HUES48 (cell line): ENCODE data around the gene TGFBR3.
A peak's percentile ranks its signal among the peaks of the same experiment; 100 is the strongest.

Experiments
- H3K27ac ChIP-seq: one replicate; pipeline ENCODE4 v1.7.0; 2013; ENCODE audit warnings: low read depth, low read length, inconsistent platforms
- H3K27me3 ChIP-seq: 2 replicates; pipeline ENCODE4 v1.6.1; 2013; ENCODE audit warnings: mild to moderate bottlenecking, low read length; ENCODE audit not compliant: control insufficient read depth, insufficient read depth
- H3K36me3 ChIP-seq: 2 replicates; pipeline ENCODE4 v1.6.1; 2013; ENCODE audit warnings: low read length; ENCODE audit not compliant: control insufficient read depth, insufficient read depth
- H3K4me1 ChIP-seq: 2 replicates; pipeline ENCODE4 v1.6.1; 2013; ENCODE audit warnings: mild to moderate bottlenecking, low read length; ENCODE audit not compliant: control insufficient read depth, insufficient read depth
- H3K4me3 ChIP-seq: 2 replicates; pipeline ENCODE4 v1.5.1; 2013; ENCODE audit warnings: mild to moderate bottlenecking, low read depth, low read length
- H3K9ac ChIP-seq: 2 replicates; pipeline ENCODE4 v1.6.1; 2013; ENCODE audit warnings: mild to moderate bottlenecking, low read depth, low read length, moderate library complexity
- H3K9me3 ChIP-seq: 2 replicates; pipeline ENCODE4 v1.6.1; 2013; ENCODE audit warnings: low read length; ENCODE audit not compliant: control insufficient read depth, insufficient read depth

TGFBR3 gene

DNA sequence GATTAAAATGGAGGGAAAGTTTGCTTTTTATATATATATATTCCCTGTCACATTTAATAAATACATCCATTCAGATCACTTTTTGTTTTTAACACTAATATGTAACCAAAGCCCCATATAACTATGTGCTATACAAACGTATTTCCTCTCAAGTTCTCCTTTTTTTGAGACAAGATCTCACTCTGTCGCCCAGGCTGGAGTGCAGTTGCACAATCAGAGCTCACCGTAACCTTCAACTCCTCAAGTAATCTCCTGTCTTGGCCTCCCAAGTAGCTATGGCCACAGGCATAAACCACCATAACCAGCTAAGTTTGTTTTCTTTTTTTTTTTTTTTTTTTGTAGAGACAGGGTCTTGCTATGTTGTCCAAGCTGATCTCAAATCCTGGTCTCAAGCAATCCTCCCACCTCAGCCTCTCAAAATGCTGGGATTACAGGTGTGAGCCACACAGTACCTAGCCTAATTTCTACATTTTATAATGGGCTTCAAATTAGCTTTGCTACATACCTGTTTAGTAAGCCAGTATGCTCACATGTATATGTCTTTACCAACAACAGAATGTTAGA, 120.0 kb downstream of the TGFBR3 start:
- Histone ChIP-seq H3K9me3 (no peaks in the 10 kb centered on the region), H3K4me3 (no peak overlapping the region), H3K27me3 (no peaks in the 10 kb centered on the region), H3K36me3 (no peaks in the 10 kb centered on the region), H3K9ac (no peak overlapping the region), H3K27ac (no peak overlapping the region), H3K4me1 (peaks cover 9% of the 10 kb centered on the region)

DNA sequence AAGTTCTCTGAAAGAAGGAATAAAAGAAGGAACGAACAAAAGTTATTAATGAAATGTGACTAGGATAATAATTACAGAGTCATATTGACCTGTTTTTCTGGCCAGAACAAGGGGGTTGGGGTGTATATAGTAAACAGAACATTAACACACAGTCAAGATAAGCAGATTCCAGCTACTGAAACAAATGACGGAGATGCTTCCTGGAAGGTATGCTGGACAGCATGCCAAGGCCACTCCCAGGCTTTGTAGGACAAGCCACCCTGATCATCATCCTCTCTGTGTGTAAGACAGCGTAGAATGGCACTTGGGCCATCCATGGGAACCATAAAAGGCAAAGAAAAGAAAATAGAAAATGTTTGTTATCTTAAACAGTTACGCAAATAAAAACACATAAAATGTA, 120.7 kb downstream of the TGFBR3 start:
- Histone ChIP-seq H3K4me1 (peaks cover 9% of the 10 kb centered on the region), H3K9me3 (no peaks in the 10 kb centered on the region), H3K36me3 (no peaks in the 10 kb centered on the region), H3K4me3 (no peak overlapping the region), H3K27ac (no peak overlapping the region), H3K9ac (no peak overlapping the region), H3K27me3 (no peaks in the 10 kb centered on the region)

DNA sequence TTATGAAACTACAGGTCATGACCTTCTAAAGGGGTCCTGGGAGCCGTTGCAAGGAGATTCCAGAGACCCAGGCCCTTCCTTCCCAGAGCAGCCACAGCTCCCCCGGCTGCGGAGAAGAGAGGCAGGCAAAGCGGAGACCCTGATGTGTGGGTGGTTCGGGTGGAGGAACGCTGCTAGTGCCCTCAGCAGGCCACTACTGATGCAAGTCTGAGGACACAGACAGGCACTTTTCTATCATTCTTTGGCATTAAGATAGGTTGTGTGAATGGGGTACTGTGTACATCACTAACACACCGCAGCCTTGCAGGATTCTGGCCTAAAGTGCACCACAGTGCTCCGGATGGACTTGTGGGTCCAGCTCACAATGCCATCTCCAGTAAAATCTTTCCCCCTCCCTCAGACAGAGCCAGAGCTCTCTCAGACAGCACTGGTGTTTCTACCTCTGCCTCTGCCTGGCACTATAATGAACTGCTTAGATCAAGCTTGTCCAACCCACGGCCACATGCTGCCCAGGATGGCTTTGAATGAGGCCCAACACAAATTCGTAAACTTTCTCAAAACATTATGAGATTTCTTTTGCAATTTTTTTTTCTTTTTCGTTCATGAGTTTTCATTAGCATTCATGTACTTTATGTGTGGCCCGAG, 121.4 kb downstream of the TGFBR3 start:
- Histone ChIP-seq H3K9ac (no peak overlapping the region), H3K27me3 (no peaks in the 10 kb centered on the region), H3K36me3 (no peaks in the 10 kb centered on the region), H3K4me1 (peaks cover 9% of the 10 kb centered on the region), H3K9me3 (no peaks in the 10 kb centered on the region), H3K27ac (no peak overlapping the region), H3K4me3 (no peak overlapping the region)

DNA sequence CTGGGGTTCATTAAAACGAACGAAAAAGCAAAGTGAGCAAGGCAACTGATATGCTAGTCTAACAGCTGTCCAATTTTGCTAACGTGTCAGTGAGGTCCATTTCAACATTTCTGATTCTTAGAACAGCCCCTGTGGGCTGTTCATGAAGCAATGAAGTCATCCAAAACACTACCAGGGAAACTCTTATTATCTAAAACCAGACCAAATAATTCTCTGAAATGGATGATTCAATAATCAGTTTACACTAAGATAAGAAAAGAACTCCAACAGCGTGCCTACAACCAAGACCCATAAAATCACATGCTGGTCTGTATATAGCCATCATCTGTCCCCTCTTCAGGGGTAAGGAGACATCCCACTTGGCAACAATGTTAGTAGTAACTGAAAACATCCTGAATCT, 122.7 kb downstream of the TGFBR3 start:
- H3K4me1 ChIP-seq, result peaks cover 9% of the 10 kb centered on the region
- H3K36me3 ChIP-seq, result no peaks in the 10 kb centered on the region
- no peak overlapping the region for H3K9ac ChIP-seq
- no peaks in the 10 kb centered on the region for H3K27me3 ChIP-seq
- no peak overlapping the region for H3K27ac ChIP-seq
- no peaks in the 10 kb centered on the region for H3K9me3 ChIP-seq
- no peak overlapping the region for H3K4me3 ChIP-seq

DNA sequence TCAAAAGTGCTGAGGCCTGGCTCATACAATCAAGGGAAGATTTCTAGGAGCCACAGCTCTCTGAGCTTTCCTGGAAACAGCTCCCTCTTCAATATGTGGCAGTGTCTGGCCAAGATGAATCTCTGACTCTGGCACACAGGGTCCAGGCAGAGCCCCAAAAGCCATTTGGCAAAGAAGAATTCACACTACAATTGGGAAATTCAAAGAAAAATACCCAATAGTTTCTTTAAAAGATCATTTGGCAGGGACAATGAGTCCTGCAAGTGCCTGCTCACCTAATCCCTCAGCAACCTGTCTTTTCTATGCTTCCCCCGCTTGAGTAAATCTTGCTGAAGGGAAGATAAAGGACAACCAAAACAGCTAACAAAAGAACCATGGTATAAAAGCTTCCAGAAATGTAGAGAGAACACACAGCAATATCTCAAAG, 124.6 kb downstream of the TGFBR3 start:
- no peaks in the 10 kb centered on the region for H3K27me3 ChIP-seq
- no peaks in the 10 kb centered on the region for H3K9me3 ChIP-seq
- peaks cover 9% of the 10 kb centered on the region for H3K4me1 ChIP-seq
- H3K36me3 ChIP-seq, result no peaks in the 10 kb centered on the region
- H3K27ac ChIP-seq, result peak overlapping the region; percentile 56
- no peak overlapping the region for H3K4me3 ChIP-seq
- no peak overlapping the region for H3K9ac ChIP-seq

DNA sequence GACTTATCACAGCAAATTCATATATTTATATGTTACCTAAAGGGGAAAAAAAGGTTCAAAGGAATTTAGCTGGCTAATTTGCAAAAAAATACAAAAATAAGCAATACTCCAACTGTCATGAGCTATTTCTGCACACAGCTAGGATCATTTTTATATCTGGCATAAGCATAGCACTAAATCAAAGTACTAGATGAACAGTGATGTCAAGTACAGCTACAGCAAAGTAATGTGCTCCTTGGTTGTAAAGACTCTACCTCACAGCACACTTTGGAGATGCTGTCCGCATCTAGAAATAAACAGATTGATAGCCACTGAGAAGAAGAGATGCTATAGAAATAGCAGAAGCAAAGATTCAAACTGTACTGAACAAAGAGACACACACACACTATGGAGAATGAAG, 125.4 kb downstream of the TGFBR3 start:
- Histone ChIP-seq H3K9me3 (no peaks in the 10 kb centered on the region), H3K27me3 (no peaks in the 10 kb centered on the region), H3K4me3 (no peak overlapping the region), H3K4me1 (peaks cover 9% of the 10 kb centered on the region), H3K27ac (no peak overlapping the region), H3K36me3 (no peaks in the 10 kb centered on the region), H3K9ac (no peak overlapping the region)

DNA sequence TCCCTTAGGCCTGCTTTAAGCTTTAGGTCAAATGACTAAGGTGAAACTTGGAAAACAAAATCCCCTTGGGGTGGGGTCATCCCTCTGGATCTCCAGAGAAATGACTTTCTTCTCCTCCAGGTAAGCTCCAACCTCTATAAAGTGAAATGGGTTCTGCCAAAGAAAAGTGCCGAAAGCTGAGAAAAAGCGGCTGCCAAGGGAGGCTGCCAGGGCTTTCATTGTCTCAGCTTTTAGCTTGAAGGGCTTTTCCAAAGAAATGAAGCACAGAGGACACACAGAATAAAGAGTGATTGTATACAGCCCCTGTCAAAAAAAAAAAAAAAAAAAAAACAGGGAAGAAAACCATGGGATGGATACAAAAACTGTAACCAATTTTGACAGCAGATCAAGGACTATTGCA, 126.9 kb downstream of the TGFBR3 start:
- H3K4me1 ChIP-seq, result peaks cover 6% of the 10 kb centered on the region
- no peak overlapping the region for H3K9ac ChIP-seq
- no peaks in the 10 kb centered on the region for H3K27me3 ChIP-seq
- no peaks in the 10 kb centered on the region for H3K9me3 ChIP-seq
- H3K27ac ChIP-seq, result no peak overlapping the region
- no peak overlapping the region for H3K4me3 ChIP-seq
- H3K36me3 ChIP-seq, result no peaks in the 10 kb centered on the region

DNA sequence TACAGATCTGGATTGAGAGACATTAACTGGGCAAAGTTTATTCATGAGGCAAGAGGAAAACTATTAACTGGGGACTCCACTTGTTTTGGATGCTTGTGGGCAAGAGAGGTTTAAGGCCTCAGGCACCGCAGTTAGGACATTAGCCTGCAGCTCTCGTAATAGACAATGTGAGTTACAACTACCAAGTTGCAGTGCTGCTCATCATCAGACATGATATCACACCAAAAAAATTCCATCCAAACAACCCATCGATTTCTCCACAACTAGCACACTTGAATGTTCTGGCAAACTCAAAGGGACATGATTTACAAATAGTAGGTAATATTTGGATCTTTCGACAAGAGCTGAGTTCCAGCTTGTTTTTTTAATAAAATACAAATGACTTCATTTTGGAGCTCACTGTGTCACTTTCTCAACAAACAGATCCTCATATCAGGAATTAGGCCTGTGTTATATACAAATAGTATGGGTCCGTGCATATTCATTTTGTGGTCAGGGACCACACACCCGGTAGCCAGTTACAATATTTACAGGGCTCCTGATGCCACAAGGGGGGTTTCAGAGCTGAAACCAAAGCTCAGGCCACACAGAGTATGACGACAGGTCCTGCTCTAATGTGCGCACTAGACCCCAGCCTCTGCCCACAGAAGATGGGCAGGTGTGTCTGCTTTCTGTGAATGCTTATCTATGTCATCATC, 128.0 kb downstream of the TGFBR3 start:
- Histone ChIP-seq H3K4me3 (no peak overlapping the region), H3K4me1 (peaks cover 6% of the 10 kb centered on the region; the same call in 1 of the 2 replicates), H3K27me3 (no peaks in the 10 kb centered on the region), H3K27ac (no peak overlapping the region), H3K9me3 (no peaks in the 10 kb centered on the region), H3K36me3 (no peaks in the 10 kb centered on the region), H3K9ac (no peak overlapping the region)

DNA sequence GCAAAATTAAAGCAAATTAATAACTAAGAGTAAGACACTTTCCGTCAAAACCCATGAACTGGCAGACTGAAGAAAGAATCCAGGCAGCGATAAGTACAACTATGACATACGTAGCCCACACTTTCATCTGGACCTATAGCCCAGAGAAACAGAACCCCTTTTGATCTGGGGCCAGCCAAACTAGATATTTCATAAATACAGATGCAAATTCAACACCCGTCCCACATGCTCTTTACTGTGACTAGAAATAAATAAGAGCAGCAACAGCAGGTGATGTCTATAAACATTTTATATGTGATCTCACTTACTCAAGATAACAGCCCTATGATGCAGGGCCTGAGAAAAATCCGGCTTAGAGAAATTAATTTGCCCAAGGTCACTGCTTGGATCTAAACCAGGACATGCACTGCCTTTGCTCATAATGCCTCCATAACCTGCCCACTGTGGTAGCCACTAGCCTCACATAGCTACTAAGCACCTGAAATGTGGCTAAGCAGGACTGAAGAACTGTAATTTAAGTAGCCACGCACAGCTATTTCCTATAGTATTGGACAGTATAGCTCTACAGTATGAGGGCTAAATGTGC, 130.2 kb downstream of the TGFBR3 start:
- Histone ChIP-seq H3K4me3 (no peak overlapping the region), H3K27ac (no peak overlapping the region), H3K9ac (no peak overlapping the region), H3K36me3 (no peaks in the 10 kb centered on the region), H3K27me3 (no peaks in the 10 kb centered on the region), H3K4me1 (no peaks in the 10 kb centered on the region), H3K9me3 (no peaks in the 10 kb centered on the region)

DNA sequence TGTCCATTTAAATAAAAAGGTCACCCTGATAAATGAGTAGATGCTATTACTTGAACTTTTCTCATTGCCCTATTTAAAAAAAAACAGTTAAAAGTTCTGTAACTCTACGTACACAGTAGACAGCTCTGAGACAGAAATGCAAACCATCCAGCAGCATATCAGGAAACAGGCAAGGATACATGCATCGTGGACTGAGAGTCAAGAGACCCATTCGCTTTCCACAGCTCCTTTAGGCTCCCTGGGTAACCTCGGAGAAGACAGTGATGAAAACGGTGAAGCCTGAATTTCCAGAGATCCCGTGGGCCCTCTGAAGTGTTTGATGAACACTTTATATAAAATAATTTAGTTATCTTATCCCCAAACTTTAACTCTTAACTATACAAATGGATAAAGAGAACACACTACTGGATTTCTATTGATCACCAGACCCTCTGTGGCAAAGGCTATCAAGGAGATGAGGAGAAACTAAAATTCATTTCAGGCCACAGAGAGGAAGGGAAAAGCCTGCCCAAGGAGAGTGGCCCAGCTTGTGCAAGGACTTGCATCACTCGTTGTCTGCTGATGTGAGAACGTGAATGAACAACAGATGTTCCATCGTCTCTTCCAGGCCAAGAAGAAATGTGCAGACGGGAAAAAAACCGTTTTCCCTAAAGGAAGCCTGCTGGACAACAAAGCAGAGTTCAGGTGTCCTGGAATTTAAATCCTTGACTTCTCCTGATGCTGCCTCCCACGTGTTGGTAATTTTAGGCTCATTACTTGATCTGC, 131.0 kb downstream of the TGFBR3 start:
- Histone ChIP-seq H3K27me3 (no peaks in the 10 kb centered on the region), H3K9me3 (no peaks in the 10 kb centered on the region), H3K27ac (no peak overlapping the region), H3K4me1 (no peaks in the 10 kb centered on the region), H3K36me3 (no peaks in the 10 kb centered on the region), H3K9ac (no peak overlapping the region), H3K4me3 (no peak overlapping the region)
